Epithelial cell of proximal tubule (primary cell): ENCODE data around the gene SDCBP2. TPM values are rescaled to one million over a fixed set of nuclear protein-coding genes. Genes with fewer than 3 reads are reported as not detected.
A peak's percentile ranks its signal among the peaks of the same experiment; 100 is the strongest.

Source experiments
- DNase-seq: peaks from one replicate; pipeline ENCODE4 v3.0.0-alpha.2; 2011; ENCODE audit warnings: low read depth
- H3K4me3 ChIP-seq: 2 replicates; pipeline ENCODE4 v1.5.1; 2011; ENCODE audit warnings: low read depth, mild to moderate bottlenecking, low read length
- CTCF ChIP-seq: conservative IDR thresholded peaks from 2 replicates; pipeline ENCODE4 v1.5.1; 2012; ENCODE audit warnings: low read depth, mild to moderate bottlenecking, low read length
- total RNA-seq: library from RNA; depleted of rRNA; stranded (reverse); fragments of >200 nt; gene quantifications from 2 replicates; pipeline ENCODE4 v1.2.3, GENCODE V29; 2015

SDCBP2 gene
- total RNA-seq, 1 donor from 2014 or later, result 5.1 TPM

DNA sequence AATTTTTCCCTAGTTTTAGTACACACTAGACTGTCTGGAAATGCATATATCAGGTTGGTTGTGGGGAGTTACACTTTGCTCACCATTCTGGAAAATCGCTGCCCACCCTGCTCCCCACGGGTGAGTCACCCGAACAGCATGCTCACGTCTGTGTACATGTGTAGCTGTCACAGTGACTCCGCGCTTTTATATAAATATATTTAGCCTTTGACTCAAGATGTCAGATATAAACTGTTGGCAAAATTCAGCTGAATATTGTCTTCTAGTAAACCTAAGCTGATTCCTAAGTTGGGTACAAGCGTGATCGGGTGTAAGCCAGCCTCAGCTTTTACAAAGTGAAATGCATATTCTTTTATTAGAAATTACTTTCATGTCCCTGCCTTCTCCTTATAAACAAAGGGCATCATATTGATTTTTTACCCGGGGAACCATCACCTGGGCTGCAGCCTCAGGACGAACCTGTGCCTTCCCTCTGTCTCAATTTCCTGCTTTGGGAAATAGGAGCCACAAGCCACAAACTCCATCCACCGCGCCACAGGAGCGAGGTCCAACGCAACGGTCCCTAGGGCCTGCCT is 4.3 kb downstream of the SDCBP2 start:
- TF ChIP-seq CTCF, result no peak
- peak overlapping the region; percentile 86 for H3K4me3 ChIP-seq
- no peak for DNase-seq

- TF ChIP-seq CTCF, result no peak
- DNase-seq, result no peak
- no peak overlapping the region for H3K4me3 ChIP-seq
These were observed 4.9 kb downstream of the SDCBP2 start for GRCh38 chr20:1323830-1324597.

- no peak for TF ChIP-seq CTCF
- DNase-seq, result no peak
- H3K4me3 ChIP-seq, result no peak overlapping the region
These were observed 5.7 kb downstream of the SDCBP2 start for GRCh38 chr20:1323256-1323655.

DNA sequence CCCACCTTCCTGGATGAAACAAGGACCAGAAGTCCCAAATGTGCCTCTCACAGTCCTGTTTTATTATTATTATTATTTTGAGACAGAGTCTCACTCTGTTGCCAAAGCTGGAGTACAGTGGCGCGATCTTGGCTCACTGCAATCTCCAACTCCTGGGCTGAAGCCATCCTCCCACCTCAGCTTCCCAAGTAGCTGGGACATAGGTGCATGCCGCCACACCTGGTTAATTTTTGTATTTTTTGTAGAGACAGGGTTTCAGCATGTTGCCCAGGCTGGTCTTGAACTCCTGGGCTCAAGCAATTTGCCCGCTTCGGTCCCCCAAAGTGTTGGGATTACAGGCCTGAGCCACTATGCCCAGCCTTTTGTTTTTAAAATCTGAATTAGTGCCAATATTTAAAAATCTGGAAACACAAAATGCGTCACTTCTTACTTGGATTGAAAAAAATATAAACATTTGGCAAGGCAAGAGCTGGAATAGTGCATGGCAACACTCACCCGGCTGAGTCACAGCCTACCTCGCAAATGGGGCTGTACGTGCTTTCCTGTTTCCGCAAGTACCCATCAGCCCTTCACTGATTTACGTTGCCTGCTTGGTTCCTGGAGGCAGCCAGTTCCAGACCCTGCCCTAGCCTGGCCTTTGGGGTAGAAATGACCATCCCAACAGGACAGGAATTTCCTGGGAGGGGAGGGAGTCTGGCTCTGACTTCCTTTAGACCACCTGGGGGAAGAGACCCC is 6.3 kb downstream of the SDCBP2 start:
- DNase-seq, result no peak
- no peak overlapping the region for H3K4me3 ChIP-seq
- TF ChIP-seq CTCF, result no peak

DNA sequence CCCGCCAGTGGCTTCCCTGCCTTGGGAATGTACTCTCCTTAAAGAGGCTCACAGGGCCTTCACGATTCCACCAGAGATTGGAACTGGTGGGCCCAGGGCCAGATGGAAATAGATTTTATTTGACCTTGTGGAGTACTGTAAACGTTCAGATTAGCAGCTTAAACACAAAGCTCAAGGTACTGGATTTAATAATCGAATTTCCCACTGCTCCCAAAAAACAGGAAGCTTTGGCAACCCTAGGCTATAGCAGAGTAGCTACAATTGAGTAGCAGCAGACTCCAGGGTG is 7.3 kb downstream of the SDCBP2 start:
- DNase-seq, result no peak
- TF ChIP-seq CTCF, result no peak

GRCh38 chr20:1320902-1321653 is 7.9 kb downstream of the SDCBP2 start:
- TF ChIP-seq CTCF, result no peak
- no peak overlapping the region for H3K4me3 ChIP-seq
- DNase-seq, result no peak

More for the DNA sequence above, 7.3 kb downstream of the SDCBP2 start:
- no peak overlapping the region for H3K4me3 ChIP-seq
